Activated T-cell treated with anti-CD3 and anti-CD28 coated beads, Interleukin-2, amount 50 U/mL, for 1 hour (primary cell): ENCODE results near the gene ABCD3.
"Not testable (repeated sequence)": the region's sequence is repeated elsewhere in the genome, so short reads cannot be mapped to it uniquely, and the experiment has no call there.

Experiments
- DNase-seq: peaks from one replicate; pipeline ENCODE4 v3.0.0-alpha.2; 2020

Gene ABCD3

DNA sequence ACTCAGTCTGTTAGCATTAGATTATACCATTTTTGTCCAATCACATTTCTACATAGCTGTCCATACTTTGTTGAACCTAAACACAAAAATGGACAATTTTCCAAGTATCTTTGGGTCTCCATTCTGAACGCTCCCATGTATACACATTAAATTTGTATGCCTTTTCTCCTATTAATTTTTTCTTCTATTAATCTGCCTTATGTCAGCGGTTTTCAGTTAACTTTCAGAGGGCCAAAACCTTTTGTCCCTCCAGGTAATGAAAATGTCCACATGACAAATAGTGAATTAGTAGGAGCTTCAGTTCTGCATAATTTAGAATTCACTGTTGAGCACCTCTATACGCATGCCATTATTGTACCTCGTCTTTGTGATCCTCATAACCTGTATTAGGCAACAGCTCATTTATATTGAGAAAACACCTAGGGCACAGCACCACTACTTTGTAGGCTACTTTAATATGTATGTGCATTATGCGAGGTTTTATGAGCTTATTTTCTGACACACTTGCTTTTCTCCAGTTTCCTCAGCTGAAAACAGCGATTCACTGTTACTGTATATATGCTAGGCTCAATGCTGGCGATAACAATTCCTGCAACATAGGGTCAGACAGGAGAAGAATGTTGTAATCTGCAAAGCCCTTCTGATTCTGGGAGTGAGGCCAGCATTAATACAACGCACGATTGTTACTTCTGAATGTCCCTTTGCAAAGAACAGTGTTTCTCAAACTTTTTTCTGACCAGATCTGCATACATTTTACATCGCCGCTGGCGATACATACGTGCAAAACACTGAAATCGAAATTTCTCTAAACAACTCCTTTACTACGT is 1.1 kb upstream of the ABCD3 start:
- DNase-seq = no peak

DNA sequence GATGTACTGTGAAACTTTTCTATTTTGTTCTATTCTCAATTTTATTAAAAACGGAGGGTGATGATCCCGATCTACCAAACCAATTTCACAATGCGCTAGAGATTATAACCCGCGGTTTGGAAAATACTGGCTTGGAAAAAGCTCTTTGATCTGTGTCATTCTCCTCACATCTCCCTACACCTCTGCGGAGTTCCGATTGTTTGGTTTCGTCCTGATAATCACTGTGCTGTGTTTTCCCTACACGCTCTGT is 536 bp upstream of the ABCD3 start:
- DNase-seq = no peak

DNA sequence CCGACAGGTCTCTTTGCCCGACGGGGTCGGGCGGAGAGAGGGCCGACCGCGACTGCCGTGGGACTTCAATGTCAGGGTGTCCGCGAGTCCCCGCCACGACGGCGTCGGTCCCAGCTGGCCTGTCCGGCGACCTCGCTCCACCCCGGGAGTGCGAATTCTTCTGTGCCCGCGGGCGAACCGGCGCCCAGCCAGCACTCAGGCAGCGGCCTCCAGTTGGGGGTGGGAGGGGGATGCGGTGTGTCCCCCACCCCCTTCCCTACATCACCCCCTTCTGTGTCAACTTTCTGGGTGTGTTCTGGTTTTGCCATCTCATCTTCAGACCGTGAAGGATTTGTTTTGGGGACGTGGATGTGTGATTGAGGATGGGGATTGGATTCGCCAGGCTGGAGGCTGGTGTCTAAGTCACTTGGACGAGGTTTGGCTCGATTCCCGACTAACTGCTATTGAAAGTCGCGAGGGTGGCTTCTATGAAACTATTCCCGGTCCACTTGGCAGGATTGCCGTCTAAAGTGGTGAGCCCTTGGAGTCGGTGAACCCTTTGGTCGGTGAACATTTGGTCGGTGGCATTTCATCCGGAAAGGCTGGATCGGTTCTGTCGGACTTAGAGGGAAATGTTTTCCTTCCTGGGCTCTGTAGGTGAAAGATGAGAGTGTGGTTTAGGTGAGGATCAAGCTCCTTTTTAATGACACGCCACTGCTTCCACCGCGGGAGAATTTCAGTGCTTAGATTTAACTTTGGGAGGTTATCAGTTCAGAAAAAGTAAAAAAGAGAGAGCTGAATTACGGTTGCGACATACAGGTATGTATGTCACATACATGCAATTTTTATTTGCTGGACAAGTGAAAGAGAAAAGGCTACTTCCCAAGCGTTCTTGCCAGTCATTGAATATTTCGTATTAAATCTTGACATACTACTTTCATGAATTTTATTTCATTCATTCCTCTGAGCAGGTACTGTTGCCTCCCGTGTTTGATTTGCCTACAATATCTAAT is 771 bp downstream of the ABCD3 start:
- DNase-seq = no peak

GRCh38 chr1:94422115-94422820 is 4.1 kb downstream of the ABCD3 start:
- no peak for DNase-seq

DNA sequence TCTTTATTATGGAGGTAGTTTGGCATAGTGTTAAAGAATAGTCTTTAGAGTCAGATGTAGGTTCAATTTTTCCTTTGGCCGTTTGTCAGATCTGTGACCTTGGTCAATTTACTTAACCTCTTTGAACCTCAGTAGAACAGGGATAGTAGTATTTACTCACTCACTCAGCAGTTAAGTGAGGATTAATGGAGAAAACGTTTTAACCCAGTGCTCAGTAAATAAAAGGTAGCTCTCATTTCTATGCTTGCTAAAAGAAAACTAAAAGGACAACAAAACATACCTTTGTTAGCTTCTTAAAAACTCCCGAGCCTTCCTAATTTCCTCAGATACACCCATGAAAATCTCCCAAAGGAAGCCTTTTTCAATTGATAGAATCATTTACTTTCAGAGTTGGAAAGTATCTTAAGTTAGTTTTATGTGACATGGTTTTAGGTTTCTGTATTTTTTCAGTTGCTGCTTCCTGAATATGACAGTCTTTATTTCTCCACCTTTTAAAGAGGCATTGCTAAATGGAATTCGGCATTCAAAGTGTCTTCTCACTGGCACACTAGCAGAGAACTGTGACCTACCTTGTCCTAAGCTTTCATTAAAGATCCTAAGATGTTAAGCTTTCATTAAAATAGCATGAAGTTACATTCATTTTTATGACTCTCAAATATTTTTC is 7.8 kb downstream of the ABCD3 start:
- no peak for DNase-seq

DNA sequence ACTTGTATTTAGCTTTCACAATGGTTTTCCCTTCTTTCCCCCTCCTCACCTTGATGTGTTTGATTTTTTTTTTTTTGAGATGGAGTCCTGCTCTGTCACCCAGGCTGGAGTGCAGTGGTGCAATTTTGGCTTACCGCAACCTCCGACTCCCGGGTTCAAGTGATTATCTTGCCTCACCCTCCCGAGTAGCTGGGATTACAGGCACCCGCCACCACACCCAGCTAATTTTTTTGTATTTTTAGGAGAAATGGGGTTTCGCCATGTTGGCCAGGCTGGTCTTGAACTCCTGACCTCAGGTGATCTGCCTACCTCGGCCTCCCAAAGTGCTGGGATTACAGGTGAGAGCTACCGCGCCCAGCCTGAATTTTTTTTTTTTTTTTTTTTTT is 8.3 kb downstream of the ABCD3 start:
- DNase-seq = not testable (repeated sequence)

DNA sequence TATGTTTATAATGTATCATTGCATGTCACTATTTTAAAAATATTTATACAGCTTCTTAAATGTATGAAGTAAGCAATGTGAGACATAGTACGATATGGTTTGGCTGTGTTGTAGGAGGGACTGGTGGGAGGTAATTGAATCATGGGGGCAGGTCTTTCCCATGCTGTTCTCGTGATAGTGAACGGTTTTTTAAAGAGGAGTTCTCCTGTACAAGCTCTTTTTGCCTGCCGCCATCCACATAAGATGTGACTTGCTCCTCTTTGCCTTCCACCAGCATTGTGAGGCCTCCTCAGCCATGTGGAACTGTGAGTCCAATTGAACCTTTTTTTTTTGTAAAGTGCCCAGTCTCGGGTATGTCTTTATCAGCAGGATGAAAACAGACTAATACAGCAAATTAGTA is 10.3 kb downstream of the ABCD3 start:
- DNase-seq = no peak

GRCh38 chr1:94428927-94429528 is 10.8 kb downstream of the ABCD3 start:
- not testable (repeated sequence) for DNase-seq

DNA sequence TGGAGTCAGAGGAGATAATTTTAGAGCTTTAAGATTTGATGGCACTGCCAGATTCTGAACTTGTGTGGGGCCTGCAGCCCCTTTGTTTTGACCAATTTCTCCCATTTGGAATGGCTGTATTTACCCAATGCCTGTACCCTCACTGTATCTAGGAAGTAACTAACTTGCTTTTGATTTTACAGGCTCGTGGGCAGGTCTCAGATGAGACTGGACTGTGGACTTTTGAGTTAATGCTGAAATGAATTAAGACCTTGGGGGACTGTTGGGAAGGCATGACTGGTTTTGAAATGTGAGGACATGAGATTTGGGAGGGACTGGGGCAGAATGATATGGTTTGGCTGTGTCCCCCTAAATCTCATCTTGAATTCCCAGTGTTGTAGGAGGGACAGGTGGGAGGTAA is 11.9 kb downstream of the ABCD3 start:
- not testable (repeated sequence) for DNase-seq

- no peak for DNase-seq
These were observed 15.7 kb downstream of the ABCD3 start for GRCh38 chr1:94433866-94434265.

- no peak for DNase-seq
These were observed 16.3 kb downstream of the ABCD3 start for GRCh38 chr1:94434365-94435045.

GRCh38 chr1:94438692-94439276 is 20.6 kb downstream of the ABCD3 start:
- DNase-seq = no peak

- DNase-seq = no peak
These were observed 21.9 kb downstream of the ABCD3 start for GRCh38 chr1:94440088-94440487.

- not testable (repeated sequence) for DNase-seq
These were observed 24.9 kb downstream of the ABCD3 start for GRCh38 chr1:94443067-94443466.

DNA sequence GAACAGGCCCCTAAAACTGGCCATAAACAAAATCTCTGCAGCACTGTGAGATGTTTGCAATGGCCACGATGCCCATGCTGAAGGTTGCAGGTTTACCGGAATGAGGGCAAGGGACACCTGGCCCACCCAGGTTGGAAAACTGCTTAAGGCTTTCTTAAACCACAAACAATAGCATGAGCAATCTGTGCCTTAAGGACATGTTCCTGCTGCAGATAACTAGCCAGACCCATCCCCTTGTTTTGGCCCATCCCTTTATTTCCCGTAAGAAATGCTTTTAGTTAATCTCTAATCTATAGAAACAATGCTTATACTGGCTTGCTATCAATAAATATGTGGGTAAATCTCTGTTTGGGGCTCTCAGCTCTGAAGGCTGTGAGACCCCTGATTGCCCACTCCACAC is 26.6 kb downstream of the ABCD3 start:
- DNase-seq = not testable (repeated sequence)

DNA sequence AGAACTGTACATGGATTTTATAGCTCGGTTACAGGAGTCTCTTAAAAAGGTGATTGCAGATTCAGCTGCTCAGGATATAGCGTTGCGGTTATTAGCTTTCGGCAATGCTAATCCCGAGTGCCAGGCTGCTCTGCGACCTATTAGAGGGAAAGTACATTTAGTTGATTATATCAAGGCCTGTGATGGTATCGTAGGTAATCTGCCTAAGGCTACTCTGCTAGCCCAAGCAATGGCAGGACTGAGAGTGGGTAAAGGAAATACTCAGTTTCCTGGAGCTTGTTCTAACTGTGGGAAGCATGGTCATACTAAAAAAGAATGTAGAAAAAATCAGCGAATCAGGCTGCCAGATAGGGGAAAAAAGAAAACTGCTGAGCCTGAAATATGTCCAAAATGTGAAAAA is 27.5 kb downstream of the ABCD3 start:
- not testable (repeated sequence) for DNase-seq

- not testable (repeated sequence) for DNase-seq
These were observed 28.0 kb downstream of the ABCD3 start for GRCh38 chr1:94446177-94446576.

GRCh38 chr1:94448741-94449140 is 30.6 kb downstream of the ABCD3 start:
- DNase-seq = not testable (repeated sequence)

DNA sequence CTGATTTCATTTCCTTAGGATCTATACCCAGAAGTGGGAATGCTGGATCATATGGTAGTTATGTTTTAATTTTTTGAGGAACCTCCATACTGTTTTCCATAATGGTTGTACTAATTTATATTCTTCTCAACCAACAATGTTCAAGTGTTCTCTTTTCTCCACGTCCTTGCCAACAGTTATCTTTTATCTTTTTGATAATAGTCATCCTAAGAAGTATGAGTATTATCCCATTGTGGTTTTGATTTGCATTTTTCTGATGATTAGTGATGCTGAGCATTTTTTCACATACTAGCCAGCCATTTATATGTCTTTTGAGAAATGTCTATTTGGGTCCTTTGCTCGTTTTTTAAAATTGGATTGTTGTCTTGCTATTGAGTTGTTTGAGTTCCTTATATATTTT is 38.5 kb downstream of the ABCD3 start:
- no peak for DNase-seq

DNA sequence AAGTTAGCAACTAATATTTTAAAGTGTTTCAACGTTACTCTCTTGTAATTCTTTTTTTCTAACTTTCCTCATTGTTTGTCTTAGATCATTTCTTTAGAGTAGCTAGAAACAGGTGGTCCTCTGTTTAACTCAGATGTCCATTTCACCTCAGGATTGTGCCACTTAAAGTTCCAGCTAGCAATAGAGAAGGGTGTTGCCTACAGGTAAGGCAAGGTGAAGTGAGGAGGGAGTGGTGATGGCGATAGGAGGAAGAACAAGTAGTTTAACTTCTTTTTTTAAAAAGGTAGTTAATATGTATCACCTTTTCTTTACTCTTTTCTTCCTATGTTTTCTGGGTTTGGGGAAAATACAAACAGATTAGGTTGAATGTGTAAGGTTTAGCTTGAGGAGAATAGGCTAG is 44.4 kb downstream of the ABCD3 start:
- DNase-seq = no peak

DNA sequence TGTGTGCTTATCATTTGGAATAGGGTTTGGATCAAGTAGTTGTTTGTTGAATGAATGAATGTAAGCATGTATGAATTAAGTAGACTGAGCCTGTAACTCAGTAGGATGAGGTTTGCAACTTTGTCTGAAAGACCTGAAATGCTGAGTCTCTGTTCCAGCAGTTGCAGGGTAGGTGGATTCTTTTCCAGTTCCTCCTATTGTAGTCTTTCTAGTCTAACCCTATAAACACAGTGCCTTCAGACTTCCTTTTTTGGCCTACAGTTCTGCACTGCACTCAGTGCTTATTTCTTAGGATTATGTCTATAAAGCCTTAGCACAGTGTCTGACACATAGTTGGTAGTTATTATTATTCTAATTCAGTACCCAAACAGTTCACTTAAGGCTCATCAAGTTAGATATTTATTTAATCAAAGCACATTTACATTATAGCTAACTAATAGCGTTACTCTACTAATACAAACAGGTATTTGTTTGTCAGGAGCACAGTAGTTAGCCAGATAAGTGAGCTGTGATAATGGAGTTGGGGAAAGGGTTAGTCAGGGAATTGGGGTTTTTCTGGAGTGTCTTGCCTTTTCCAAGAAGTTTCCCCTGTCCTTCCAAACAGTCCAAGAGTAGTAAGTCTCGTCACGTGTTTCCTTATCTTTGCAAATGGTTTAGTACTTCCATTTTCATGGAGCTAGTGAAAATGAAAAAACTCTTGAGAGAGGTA is 45.0 kb downstream of the ABCD3 start:
- no peak for DNase-seq
